Measurements from ENCODE around the gene IFNGR2.

DNA sequence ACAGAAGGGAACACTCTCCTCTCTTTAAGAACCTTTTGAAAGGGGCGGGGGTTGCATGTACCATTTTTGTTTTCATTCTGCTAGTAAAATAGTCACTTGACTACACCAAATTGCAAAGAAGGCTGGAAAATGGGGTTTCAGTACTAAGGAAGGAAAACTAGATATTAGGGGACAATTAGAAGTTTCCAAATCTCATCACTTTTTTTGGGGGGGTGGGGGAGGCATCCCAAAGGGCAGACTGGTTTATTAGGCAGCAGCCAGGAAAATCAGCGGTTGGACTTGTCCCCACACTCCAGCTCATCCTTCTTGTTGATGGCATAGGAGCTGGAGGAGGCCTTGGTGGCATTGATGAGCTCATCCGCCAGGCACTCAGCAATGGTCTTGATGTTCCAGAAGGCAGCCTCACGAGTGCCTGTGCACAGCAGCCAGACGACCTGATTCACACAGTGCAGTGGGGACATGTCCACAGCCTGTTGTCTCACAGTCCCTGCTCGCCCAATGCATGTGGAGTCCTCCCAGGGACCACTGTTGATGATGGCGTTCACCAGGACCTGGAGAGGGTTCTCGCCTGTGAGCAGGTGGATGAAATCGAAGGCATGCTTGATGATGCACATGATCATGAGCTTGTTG is 78.2 kb downstream of the IFNGR2 start:
- no peak for TF ChIP-seq POLR2A (IDR thresholded peaks at IDR 0.05)
- no peak for TF ChIP-seq POLR2AphosphoS5 (IDR thresholded peaks at IDR 0.05)
- TF ChIP-seq, protein P1, sequence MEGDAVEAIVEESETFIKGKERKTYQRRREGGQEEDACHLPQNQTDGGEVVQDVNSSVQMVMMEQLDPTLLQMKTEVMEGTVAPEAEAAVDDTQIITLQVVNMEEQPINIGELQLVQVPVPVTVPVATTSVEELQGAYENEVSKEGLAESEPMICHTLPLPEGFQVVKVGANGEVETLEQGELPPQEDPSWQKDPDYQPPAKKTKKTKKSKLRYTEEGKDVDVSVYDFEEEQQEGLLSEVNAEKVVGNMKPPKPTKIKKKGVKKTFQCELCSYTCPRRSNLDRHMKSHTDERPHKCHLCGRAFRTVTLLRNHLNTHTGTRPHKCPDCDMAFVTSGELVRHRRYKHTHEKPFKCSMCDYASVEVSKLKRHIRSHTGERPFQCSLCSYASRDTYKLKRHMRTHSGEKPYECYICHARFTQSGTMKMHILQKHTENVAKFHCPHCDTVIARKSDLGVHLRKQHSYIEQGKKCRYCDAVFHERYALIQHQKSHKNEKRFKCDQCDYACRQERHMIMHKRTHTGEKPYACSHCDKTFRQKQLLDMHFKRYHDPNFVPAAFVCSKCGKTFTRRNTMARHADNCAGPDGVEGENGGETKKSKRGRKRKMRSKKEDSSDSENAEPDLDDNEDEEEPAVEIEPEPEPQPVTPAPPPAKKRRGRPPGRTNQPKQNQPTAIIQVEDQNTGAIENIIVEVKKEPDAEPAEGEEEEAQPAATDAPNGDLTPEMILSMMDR (IDR thresholded peaks at IDR 0.05), result no peak
